ENCODE results near the gene ACAA1.
A peak's percentile ranks its signal among the peaks of the same experiment; 100 is the strongest.
"Not testable (repeated sequence)": the region's sequence is repeated elsewhere in the genome, so short reads cannot be mapped to it uniquely, and the experiment has no call there.

Gene ACAA1

GRCh38 chr3:38136777-38137614, at the start of gene ACAA1:
ACAA1 (minus strand) TSS chr3:38137127; CDS start chr3:38137035, 92 bp downstream.
- peak; percentile 98 for DNase-seq (ENCODE audit: low read depth)

GRCh38 chr3:38177181-38177580, 40.3 kb upstream of the ACAA1 start:
- no peak for DNase-seq (ENCODE audit: low read depth)

- DNase-seq (ENCODE audit: low read depth) = no peak
Observed at GRCh38 chr3:38173834-38174418, 37.0 kb upstream of the ACAA1 start.

GRCh38 chr3:38171622-38172021, 34.7 kb upstream of the ACAA1 start:
- no peak for DNase-seq (ENCODE audit: low read depth)

- no peak for DNase-seq (ENCODE audit: low read depth)
Observed at GRCh38 chr3:38170722-38171121, 33.8 kb upstream of the ACAA1 start.

GRCh38 chr3:38169027-38169317, 32.0 kb upstream of the ACAA1 start:
- DNase-seq (ENCODE audit: low read depth) = no peak

GRCh38 chr3:38168151-38169026, 31.5 kb upstream of the ACAA1 start:
- DNase-seq (ENCODE audit: low read depth) = peak; percentile 72

DNA sequence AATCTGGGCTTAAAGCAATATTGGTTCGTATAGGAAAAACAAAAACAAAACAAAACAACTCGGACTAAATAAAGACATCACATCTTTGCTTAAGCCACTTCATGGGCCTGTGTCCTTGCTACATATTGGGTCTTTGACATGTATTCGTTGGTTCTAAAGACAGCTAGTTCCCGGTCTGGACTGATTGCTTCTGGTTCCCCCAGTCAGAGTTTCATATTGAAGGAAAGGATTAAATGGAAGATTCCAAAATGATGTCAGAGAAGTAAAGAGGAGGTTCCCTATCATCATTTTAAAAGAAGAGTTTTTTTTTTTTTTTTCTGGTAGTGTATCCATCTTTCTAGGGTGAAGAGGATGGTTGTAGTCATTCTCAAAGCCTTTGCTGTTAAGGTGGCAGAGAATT, 30.7 kb upstream of the ACAA1 start:
- DNase-seq (ENCODE audit: low read depth) = no peak

GRCh38 chr3:38165722-38166387, 28.9 kb upstream of the ACAA1 start:
- peak; percentile 19 for DNase-seq (ENCODE audit: low read depth)

GRCh38 chr3:38164952-38165721, 28.2 kb upstream of the ACAA1 start, which contains the start of gene OXSR1:
OXSR1 (plus strand) TSS chr3:38165537; CDS start chr3:38165877, 340 bp downstream.
- peak; percentile 99 for DNase-seq (ENCODE audit: low read depth)

GRCh38 chr3:38164643-38164951, 27.7 kb upstream of the ACAA1 start:
- no peak for DNase-seq (ENCODE audit: low read depth)

- no peak for DNase-seq (ENCODE audit: low read depth)
Observed at GRCh38 chr3:38163841-38164642, 27.1 kb upstream of the ACAA1 start.

- DNase-seq (ENCODE audit: low read depth) = no peak
Observed at GRCh38 chr3:38163117-38163840, 26.4 kb upstream of the ACAA1 start.

GRCh38 chr3:38160704-38161103, 23.8 kb upstream of the ACAA1 start:
- not testable (repeated sequence) for DNase-seq (ENCODE audit: low read depth)

GRCh38 chr3:38158472-38158871, 21.5 kb upstream of the ACAA1 start:
- no peak for DNase-seq (ENCODE audit: low read depth)

- no peak for DNase-seq (ENCODE audit: low read depth)
Observed at GRCh38 chr3:38157595-38157994, 20.7 kb upstream of the ACAA1 start.

- DNase-seq (ENCODE audit: low read depth) = no peak
Observed at GRCh38 chr3:38157117-38157516, 20.2 kb upstream of the ACAA1 start.

DNA sequence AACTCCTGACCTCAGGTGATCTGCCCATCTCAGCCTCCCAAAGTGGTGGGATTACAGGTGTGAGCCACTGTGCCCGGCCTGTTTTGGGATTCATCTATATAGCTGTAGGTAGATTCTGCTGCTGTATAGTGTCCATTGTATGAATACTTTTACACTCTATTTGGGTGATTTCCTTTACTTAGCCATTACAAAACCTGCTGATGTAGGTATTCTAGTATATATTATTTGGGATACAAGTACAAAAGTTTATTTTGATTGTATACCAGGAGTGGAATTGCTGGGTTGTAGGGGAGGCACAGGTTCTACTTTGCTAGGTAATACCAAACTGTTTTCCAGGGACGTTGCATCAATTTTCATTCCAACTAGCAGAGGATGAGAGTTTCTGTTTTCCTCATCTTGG, 18.9 kb upstream of the ACAA1 start:
- DNase-seq (ENCODE audit: low read depth) = no peak

DNA sequence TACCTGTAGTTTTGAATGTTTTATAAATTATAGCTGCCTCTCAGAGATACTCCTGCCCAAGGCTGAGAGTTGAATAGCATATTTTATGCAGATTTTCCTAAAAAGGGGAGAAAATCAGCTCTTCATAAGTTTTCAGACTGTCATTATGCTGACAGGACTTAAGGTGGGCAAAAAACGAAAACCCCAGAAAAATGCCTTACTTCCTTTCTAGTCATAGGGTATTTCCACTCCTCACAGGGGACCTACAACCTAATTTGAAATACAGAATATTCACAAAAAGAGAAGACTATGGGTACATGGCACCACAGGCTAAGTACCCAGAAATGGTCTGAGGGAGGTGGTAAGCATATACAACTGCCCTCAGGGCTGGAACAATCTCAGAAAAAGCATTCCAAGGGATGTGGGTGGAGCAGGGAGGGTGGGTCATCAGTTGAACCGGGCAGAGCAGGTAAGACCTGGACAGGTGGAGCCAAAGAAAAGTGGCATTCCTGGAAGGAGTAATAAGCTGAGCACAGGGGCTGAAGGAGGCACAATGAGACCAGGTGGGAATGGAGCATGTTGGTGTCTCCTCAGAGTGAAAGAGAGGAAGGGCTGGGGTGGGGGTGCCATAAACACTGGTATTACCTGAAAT, 17.8 kb upstream of the ACAA1 start:
- DNase-seq (ENCODE audit: low read depth) = no peak

All from HS-27A (cell line).